DND-41 (cell line): Measurements from ENCODE around the gene PCSK9.

Source experiments
- ATAC-seq: fragments of 200-7000 bp; cut with Tn5 transposase; 3 replicates; pipeline ENCODE4 v1.9.1; 2021; ENCODE audit warnings: low read depth; ENCODE audit not compliant: insufficient read depth
- DNase-seq: peaks from one replicate; pipeline ENCODE4 v3.0.0-alpha.2; 2020
- H2AFZ ChIP-seq: 2 replicates; pipeline ENCODE4 v1.6.0; 2012; ENCODE audit warnings: low read depth, low read length
- H3K27ac ChIP-seq: 2 replicates; pipeline ENCODE4 v1.5.1; 2012; ENCODE audit warnings: low read length, inconsistent platforms
- H3K27me3 ChIP-seq: fragments of 200-600 bp; sonication (generic); 2 replicates; pipeline ENCODE4 v1.6.0; 2012; ENCODE audit warnings: low read length, mild to moderate bottlenecking, inconsistent platforms; ENCODE audit not compliant: insufficient read depth, poor library complexity
- H3K36me3 ChIP-seq: 2 replicates; pipeline ENCODE4 v1.5.1; 2012; ENCODE audit warnings: low read length, inconsistent platforms; ENCODE audit not compliant: insufficient read depth
- H3K4me1 ChIP-seq: 2 replicates; pipeline ENCODE4 v1.5.1; 2012; ENCODE audit warnings: mild to moderate bottlenecking, low read length; ENCODE audit not compliant: insufficient read depth
- H3K4me2 ChIP-seq: 2 replicates; pipeline ENCODE4 v1.6.0; 2012; ENCODE audit warnings: mild to moderate bottlenecking, moderate library complexity, low read length, inconsistent platforms; ENCODE audit not compliant: insufficient read depth
- H3K4me3 ChIP-seq, 2 experiments: fragments of 200-600 bp in 1 of 2; shearing (Covaris generic) in 1 of 2; 2 replicates each; pipeline ENCODE4 v1.5.1; 2012 to 2016; ENCODE audit warnings: inconsistent platforms in 2 of 2, low read length in 2 of 2, mild to moderate bottlenecking in 2 of 2, low read depth in 1 of 2, moderate library complexity in 1 of 2
- H3K79me2 ChIP-seq: 2 replicates; pipeline ENCODE4 v1.6.0; 2012; ENCODE audit warnings: low read length, inconsistent platforms; ENCODE audit not compliant: insufficient read depth
- H3K9ac ChIP-seq: 2 replicates; pipeline ENCODE4 v1.6.0; 2012; ENCODE audit warnings: low read depth, mild to moderate bottlenecking, inconsistent platforms, low read length, moderate library complexity
- H3K9me3 ChIP-seq: 2 replicates; pipeline ENCODE4 v1.5.1; 2012; ENCODE audit warnings: low read length, moderate library complexity, mild to moderate bottlenecking, inconsistent platforms; ENCODE audit not compliant: insufficient read depth, severe bottlenecking
- H4K20me1 ChIP-seq: 2 replicates; pipeline ENCODE4 v1.6.0; 2012; ENCODE audit warnings: low read length; ENCODE audit not compliant: insufficient read depth
- CTCF ChIP-seq: IDR thresholded peaks from 2 replicates; pipeline ENCODE4 v1.5.1; 2012; ENCODE audit warnings: borderline replicate concordance, low read length, moderate library complexity, mild to moderate bottlenecking; ENCODE audit not compliant: poor library complexity, severe bottlenecking; ENCODE audit errors: extremely low read depth
- EZH2 ChIP-seq: IDR thresholded peaks from 3 replicates; pipeline ENCODE4 v1.6.1; 2012; ENCODE audit warnings: borderline replicate concordance, low read depth, mild to moderate bottlenecking, moderate library complexity, low read length, inconsistent platforms; ENCODE audit not compliant: severe bottlenecking

The PCSK9 gene

GRCh38 chr1:54997711-54997986 lies 41.7 kb upstream of the PCSK9 start:
- H2AFZ ChIP-seq, result no peak overlapping the region
- no peak for ATAC-seq
- H3K27ac ChIP-seq, result no peak overlapping the region
- H3K79me2 ChIP-seq, result no peaks in the 10 kb centered on the region
- H3K27me3 ChIP-seq, result no peaks in the 10 kb centered on the region
- no peaks in the 10 kb centered on the region for H3K36me3 ChIP-seq
- no peak overlapping the region for H3K9ac ChIP-seq
- H3K4me3 ChIP-seq, result no peak overlapping the region
- DNase-seq, result no peak
- H3K4me1 ChIP-seq, result no peaks in the 10 kb centered on the region
- TF ChIP-seq EZH2 (no peak), CTCF (no peak)
- H3K4me2 ChIP-seq, result no peak overlapping the region
- no peaks in the 10 kb centered on the region for H4K20me1 ChIP-seq
- H3K9me3 ChIP-seq, result no peaks in the 10 kb centered on the region

- ATAC-seq (no peak), DNase-seq (no peak)
- no peak overlapping the region for H3K4me2 ChIP-seq
- no peaks in the 10 kb centered on the region for H4K20me1 ChIP-seq
- H3K36me3 ChIP-seq, result no peaks in the 10 kb centered on the region
- no peak overlapping the region for H3K4me3 ChIP-seq
- no peaks in the 10 kb centered on the region for H3K79me2 ChIP-seq
- no peaks in the 10 kb centered on the region for H3K27me3 ChIP-seq
- TF ChIP-seq CTCF, result no peak
- no peak for TF ChIP-seq EZH2
- no peak overlapping the region for H3K9ac ChIP-seq
- no peaks in the 10 kb centered on the region for H3K9me3 ChIP-seq
- H3K4me1 ChIP-seq, result no peaks in the 10 kb centered on the region
- H3K27ac ChIP-seq, result no peak overlapping the region
- no peak overlapping the region for H2AFZ ChIP-seq
Measured at GRCh38 chr1:54998100-54998499, 41.2 kb upstream of the PCSK9 start.

- Histone ChIP-seq H3K27ac (no peak within 1 kb of the TSS), H3K4me3 (no peak within 1 kb of the TSS), H3K36me3 (no peaks in the 10 kb centered on the region), H3K9me3 (no peaks in the 10 kb centered on the region), H3K4me2 (no peak within 1 kb of the TSS), H3K27me3 (no peaks in the 10 kb centered on the region), H4K20me1 (no peaks in the 10 kb centered on the region), H3K79me2 (no peaks in the 10 kb centered on the region), H3K4me1 (no peaks in the 10 kb centered on the region), H3K9ac (no peak within 1 kb of the TSS), H2AFZ (no peak within 1 kb of the TSS)
- DNase-seq (no peak), ATAC-seq (no peak)
- TF ChIP-seq EZH2, result no peak
- no peak for TF ChIP-seq CTCF
Measured at GRCh38 chr1:54998677-54999076, 40.7 kb upstream of the PCSK9 start, which contains the start of gene BSND. TSS of gene BSND (plus strand) at chr1:54998933. CDS start at chr1:54999187, 254 bp downstream.
